ENCODE measurements around the gene SUPT5H. TPM values are rescaled to one million over a fixed set of nuclear protein-coding genes. Genes with fewer than 3 reads are reported as not detected.

Gene SUPT5H
- total RNA-seq, 1 donor from 2014 or later: 91.4 TPM

GRCh38 chr19:39515551-39516191, 70.3 kb downstream of the SUPT5H start:
- intact Hi-C loops (cut with micrococcal nuclease): no loop called here
- H3K4me1 ChIP-seq: peaks cover 17% of the 10 kb centered on the region
- no peak for DNase-seq
- H3K9me3 ChIP-seq (replicated peaks): no peaks in the 10 kb centered on the region
- no peak for TF ChIP-seq CTCF (IDR thresholded peaks at IDR 0.05; ENCODE audit: borderline replicate concordance)
- no peak overlapping the region for H3K27ac ChIP-seq (replicated peaks)
- H3K27me3 ChIP-seq (ENCODE audit: low read depth): peaks cover 78% of the 10 kb centered on the region
- peak overlapping the region; percentile 57 for H3K4me3 ChIP-seq
- H3K36me3 ChIP-seq: no peaks in the 10 kb centered on the region

GRCh38 chr19:39516270-39516669, 70.9 kb downstream of the SUPT5H start:
- Histone ChIP-seq H3K4me3 (no peak overlapping the region), H3K4me1 (peaks cover 17% of the 10 kb centered on the region), H3K27me3 (ENCODE audit: low read depth) (peaks cover 72% of the 10 kb centered on the region), H3K27ac (replicated peaks) (no peak overlapping the region), H3K36me3 (no peaks in the 10 kb centered on the region), H3K9me3 (replicated peaks) (no peaks in the 10 kb centered on the region)
- TF ChIP-seq CTCF (IDR thresholded peaks at IDR 0.05; ENCODE audit: borderline replicate concordance): no peak
- no peak for DNase-seq
- intact Hi-C loops (cut with micrococcal nuclease): no loop called here

- Histone ChIP-seq H3K27ac (replicated peaks) (no peak overlapping the region), H3K4me1 (peaks cover 17% of the 10 kb centered on the region), H3K27me3 (ENCODE audit: low read depth) (peaks cover 60% of the 10 kb centered on the region), H3K4me3 (no peak overlapping the region), H3K9me3 (replicated peaks) (no peaks in the 10 kb centered on the region), H3K36me3 (no peaks in the 10 kb centered on the region)
- no peak for TF ChIP-seq CTCF (IDR thresholded peaks at IDR 0.05; ENCODE audit: borderline replicate concordance)
- no peak for DNase-seq
- intact Hi-C loops (cut with micrococcal nuclease): no loop called here
These were observed 72.0 kb downstream of the SUPT5H start for GRCh38 chr19:39517432-39517831.

- H3K27me3 ChIP-seq (ENCODE audit: low read depth): peaks cover 50% of the 10 kb centered on the region
- no peak for DNase-seq
- TF ChIP-seq CTCF (IDR thresholded peaks at IDR 0.05; ENCODE audit: borderline replicate concordance): no peak
- H3K4me3 ChIP-seq: no peak overlapping the region
- no peaks in the 10 kb centered on the region for H3K36me3 ChIP-seq
- intact Hi-C loops (cut with micrococcal nuclease): no loop called here
- no peak overlapping the region for H3K27ac ChIP-seq (replicated peaks)
- peaks cover 17% of the 10 kb centered on the region for H3K4me1 ChIP-seq
- H3K9me3 ChIP-seq (replicated peaks): no peaks in the 10 kb centered on the region
These were observed 73.1 kb downstream of the SUPT5H start for GRCh38 chr19:39518458-39518857.

- H3K36me3 ChIP-seq: no peaks in the 10 kb centered on the region
- H3K27me3 ChIP-seq (ENCODE audit: low read depth): peaks cover 45% of the 10 kb centered on the region
- TF ChIP-seq CTCF (IDR thresholded peaks at IDR 0.05; ENCODE audit: borderline replicate concordance): no peak
- intact Hi-C loops (cut with micrococcal nuclease): no loop called here
- no peak for DNase-seq
- peaks cover 17% of the 10 kb centered on the region for H3K4me1 ChIP-seq
- no peaks in the 10 kb centered on the region for H3K9me3 ChIP-seq (replicated peaks)
- no peak overlapping the region for H3K4me3 ChIP-seq
- H3K27ac ChIP-seq (replicated peaks): no peak overlapping the region
These were observed 73.6 kb downstream of the SUPT5H start for GRCh38 chr19:39518975-39519374.
